H1 (cell line): Measurements from ENCODE around the gene FAM111A. TPM values are rescaled to one million over a fixed set of nuclear protein-coding genes. Genes with fewer than 3 reads are reported as not detected.
A peak's percentile ranks its signal among the peaks of the same experiment; 100 is the strongest.

Experiments
- BRCA1 ChIP-seq: IDR thresholded peaks from 2 replicates; pipeline ENCODE4 v1.6.1; 2012; ENCODE audit warnings: low read depth, low read length, improper control_type of control experiment
- CREB1 ChIP-seq: IDR thresholded peaks from 2 replicates; pipeline ENCODE4 v1.6.1; 2012; ENCODE audit warnings: inconsistent platforms
- SAP30 ChIP-seq: fragments of 300-600 bp; sonication (generic); IDR thresholded peaks from 2 replicates; pipeline ENCODE4 v1.7.1; 2012; ENCODE audit warnings: low read length, moderate library complexity, mild to moderate bottlenecking, inconsistent platforms; ENCODE audit not compliant: insufficient read depth, insufficient replicate concordance
- polyA plus RNA-seq, 7 experiments: library from polyadenylated mRNA; depleted of rRNA in 3 of 7; stranded (reverse) in 5 of 7; unstranded in 2 of 7; fragments of >200 nt in 5 of 7; fragments of 200-250 nt in 2 of 7; gene quantifications; 1 replicate in 5 of 7; 2 replicates in 1 of 7; 4 replicates in 1 of 7; pipeline versions ENCODE4 v1.2.1 to v1.2.3, GENCODE V29; 2011 to 2013; ENCODE audit warnings: missing spikeins in 2 of 7, mixed read lengths in 2 of 7
- total RNA-seq: library from RNA; stranded (reverse); fragmentation: NEBNext Ultra II Directional; extraction: Animal tissue kit (Norgen Biotek cat#: 25700); gene quantifications from 2 replicates; pipeline ENCODE4 v1.2.1, GENCODE V29; 2021
- TF ChIP-seq, protein P1 (sequence below): fragments of 300-600 bp; sonication (generic); IDR thresholded peaks from 2 replicates; pipeline ENCODE4 v1.7.1; 2012; ENCODE audit warnings: low read length, moderate library complexity, mild to moderate bottlenecking, inconsistent platforms; ENCODE audit not compliant: insufficient replicate concordance
- TF ChIP-seq, protein P2 (sequence below): IDR thresholded peaks from 2 replicates; pipeline ENCODE4 v1.6.1; 2012; ENCODE audit warnings: inconsistent platforms
- TF ChIP-seq, protein P3 (sequence below), 3 experiments: IDR thresholded peaks; 1 replicate in 2 of 3; 2 replicates in 1 of 3; pipeline versions ENCODE4 v1.5.1 to v1.6.1; 2011; ENCODE audit warnings: low read length in 3 of 3, mild to moderate bottlenecking in 3 of 3, inconsistent platforms in 2 of 3, low read depth in 1 of 3, moderate library complexity in 1 of 3; ENCODE audit not compliant: insufficient read depth in 1 of 3; ENCODE audit errors: control extremely low read depth in 1 of 3

Gene FAM111A
- total and polyA plus RNA-seq, 2 of the 8 experiments (the other 6 are each of a cell fraction or from before 2014, with no cell fraction given), result 10.2 to 29.9 TPM

DNA sequence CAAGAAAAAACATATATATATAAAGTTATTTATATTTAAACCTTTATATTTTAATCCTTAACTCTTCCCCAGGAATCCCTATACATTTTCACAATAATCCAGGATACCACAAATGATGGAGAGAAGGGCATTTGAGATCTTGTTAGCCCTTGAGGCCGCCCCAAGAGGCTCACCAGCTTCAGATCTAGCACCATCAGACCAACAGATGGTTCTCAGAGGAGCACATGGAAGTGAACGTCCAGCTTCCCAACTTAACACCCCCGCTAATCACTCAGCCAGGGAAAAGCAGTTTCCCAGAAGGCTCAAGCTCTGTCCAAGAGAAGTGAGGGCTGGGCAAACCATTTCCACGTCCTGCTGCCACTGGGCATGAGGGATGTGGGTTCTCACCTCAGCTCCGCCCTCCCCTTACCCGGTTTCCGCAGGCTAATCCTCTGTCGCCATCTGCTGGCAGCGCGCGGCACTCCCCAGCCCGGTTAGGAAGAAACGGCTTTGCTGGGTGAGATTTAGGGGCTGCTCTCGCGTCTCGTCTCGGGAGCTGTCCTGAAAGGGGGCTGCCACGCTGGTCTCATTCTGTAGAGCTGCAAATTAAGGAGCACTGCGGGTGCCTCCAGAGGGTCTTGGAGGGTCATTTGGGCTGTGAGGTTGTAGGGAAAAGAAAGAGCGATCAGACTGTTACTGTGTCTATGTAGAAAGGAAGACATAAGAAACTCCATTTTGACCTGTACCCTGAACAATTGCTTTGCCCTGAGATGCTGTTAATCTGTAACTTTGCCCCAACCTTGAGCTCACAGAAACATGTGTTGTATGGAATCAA is 6.8 kb upstream of the FAM111A start (continued):
- TF ChIP-seq, protein P1, sequence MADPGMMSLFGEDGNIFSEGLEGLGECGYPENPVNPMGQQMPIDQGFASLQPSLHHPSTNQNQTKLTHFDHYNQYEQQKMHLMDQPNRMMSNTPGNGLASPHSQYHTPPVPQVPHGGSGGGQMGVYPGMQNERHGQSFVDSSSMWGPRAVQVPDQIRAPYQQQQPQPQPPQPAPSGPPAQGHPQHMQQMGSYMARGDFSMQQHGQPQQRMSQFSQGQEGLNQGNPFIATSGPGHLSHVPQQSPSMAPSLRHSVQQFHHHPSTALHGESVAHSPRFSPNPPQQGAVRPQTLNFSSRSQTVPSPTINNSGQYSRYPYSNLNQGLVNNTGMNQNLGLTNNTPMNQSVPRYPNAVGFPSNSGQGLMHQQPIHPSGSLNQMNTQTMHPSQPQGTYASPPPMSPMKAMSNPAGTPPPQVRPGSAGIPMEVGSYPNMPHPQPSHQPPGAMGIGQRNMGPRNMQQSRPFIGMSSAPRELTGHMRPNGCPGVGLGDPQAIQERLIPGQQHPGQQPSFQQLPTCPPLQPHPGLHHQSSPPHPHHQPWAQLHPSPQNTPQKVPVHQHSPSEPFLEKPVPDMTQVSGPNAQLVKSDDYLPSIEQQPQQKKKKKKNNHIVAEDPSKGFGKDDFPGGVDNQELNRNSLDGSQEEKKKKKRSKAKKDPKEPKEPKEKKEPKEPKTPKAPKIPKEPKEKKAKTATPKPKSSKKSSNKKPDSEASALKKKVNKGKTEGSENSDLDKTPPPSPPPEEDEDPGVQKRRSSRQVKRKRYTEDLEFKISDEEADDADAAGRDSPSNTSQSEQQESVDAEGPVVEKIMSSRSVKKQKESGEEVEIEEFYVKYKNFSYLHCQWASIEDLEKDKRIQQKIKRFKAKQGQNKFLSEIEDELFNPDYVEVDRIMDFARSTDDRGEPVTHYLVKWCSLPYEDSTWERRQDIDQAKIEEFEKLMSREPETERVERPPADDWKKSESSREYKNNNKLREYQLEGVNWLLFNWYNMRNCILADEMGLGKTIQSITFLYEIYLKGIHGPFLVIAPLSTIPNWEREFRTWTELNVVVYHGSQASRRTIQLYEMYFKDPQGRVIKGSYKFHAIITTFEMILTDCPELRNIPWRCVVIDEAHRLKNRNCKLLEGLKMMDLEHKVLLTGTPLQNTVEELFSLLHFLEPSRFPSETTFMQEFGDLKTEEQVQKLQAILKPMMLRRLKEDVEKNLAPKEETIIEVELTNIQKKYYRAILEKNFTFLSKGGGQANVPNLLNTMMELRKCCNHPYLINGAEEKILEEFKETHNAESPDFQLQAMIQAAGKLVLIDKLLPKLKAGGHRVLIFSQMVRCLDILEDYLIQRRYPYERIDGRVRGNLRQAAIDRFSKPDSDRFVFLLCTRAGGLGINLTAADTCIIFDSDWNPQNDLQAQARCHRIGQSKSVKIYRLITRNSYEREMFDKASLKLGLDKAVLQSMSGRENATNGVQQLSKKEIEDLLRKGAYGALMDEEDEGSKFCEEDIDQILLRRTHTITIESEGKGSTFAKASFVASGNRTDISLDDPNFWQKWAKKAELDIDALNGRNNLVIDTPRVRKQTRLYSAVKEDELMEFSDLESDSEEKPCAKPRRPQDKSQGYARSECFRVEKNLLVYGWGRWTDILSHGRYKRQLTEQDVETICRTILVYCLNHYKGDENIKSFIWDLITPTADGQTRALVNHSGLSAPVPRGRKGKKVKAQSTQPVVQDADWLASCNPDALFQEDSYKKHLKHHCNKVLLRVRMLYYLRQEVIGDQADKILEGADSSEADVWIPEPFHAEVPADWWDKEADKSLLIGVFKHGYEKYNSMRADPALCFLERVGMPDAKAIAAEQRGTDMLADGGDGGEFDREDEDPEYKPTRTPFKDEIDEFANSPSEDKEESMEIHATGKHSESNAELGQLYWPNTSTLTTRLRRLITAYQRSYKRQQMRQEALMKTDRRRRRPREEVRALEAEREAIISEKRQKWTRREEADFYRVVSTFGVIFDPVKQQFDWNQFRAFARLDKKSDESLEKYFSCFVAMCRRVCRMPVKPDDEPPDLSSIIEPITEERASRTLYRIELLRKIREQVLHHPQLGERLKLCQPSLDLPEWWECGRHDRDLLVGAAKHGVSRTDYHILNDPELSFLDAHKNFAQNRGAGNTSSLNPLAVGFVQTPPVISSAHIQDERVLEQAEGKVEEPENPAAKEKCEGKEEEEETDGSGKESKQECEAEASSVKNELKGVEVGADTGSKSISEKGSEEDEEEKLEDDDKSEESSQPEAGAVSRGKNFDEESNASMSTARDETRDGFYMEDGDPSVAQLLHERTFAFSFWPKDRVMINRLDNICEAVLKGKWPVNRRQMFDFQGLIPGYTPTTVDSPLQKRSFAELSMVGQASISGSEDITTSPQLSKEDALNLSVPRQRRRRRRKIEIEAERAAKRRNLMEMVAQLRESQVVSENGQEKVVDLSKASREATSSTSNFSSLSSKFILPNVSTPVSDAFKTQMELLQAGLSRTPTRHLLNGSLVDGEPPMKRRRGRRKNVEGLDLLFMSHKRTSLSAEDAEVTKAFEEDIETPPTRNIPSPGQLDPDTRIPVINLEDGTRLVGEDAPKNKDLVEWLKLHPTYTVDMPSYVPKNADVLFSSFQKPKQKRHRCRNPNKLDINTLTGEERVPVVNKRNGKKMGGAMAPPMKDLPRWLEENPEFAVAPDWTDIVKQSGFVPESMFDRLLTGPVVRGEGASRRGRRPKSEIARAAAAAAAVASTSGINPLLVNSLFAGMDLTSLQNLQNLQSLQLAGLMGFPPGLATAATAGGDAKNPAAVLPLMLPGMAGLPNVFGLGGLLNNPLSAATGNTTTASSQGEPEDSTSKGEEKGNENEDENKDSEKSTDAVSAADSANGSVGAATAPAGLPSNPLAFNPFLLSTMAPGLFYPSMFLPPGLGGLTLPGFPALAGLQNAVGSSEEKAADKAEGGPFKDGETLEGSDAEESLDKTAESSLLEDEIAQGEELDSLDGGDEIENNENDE, result no peak
- TF ChIP-seq SAP30 (no peak), BRCA1 (no peak), CREB1 (no peak)
- TF ChIP-seq, protein P2, sequence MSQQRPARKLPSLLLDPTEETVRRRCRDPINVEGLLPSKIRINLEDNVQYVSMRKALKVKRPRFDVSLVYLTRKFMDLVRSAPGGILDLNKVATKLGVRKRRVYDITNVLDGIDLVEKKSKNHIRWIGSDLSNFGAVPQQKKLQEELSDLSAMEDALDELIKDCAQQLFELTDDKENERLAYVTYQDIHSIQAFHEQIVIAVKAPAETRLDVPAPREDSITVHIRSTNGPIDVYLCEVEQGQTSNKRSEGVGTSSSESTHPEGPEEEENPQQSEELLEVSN, result peak; percentile 55; the same call in 1 of the 2 replicates
- TF ChIP-seq, protein P3, sequence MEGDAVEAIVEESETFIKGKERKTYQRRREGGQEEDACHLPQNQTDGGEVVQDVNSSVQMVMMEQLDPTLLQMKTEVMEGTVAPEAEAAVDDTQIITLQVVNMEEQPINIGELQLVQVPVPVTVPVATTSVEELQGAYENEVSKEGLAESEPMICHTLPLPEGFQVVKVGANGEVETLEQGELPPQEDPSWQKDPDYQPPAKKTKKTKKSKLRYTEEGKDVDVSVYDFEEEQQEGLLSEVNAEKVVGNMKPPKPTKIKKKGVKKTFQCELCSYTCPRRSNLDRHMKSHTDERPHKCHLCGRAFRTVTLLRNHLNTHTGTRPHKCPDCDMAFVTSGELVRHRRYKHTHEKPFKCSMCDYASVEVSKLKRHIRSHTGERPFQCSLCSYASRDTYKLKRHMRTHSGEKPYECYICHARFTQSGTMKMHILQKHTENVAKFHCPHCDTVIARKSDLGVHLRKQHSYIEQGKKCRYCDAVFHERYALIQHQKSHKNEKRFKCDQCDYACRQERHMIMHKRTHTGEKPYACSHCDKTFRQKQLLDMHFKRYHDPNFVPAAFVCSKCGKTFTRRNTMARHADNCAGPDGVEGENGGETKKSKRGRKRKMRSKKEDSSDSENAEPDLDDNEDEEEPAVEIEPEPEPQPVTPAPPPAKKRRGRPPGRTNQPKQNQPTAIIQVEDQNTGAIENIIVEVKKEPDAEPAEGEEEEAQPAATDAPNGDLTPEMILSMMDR (IDR thresholded peaks at IDR 0.05; ENCODE audit: control extremely low read depth in 1 of 3, insufficient read depth in 1 of 3, low read depth in 1 of 3, low read length in 3 of 3), result peak; percentile 96 to 98 (median 97)
